Urinary bladder (tissue), 4 donors: Measurements from ENCODE around the gene GALNT9. TPM values are rescaled to one million over a fixed set of nuclear protein-coding genes. Genes with fewer than 3 reads are reported as not detected.
"Not testable (repeated sequence)": the region's sequence is repeated elsewhere in the genome, so short reads cannot be mapped to it uniquely, and the experiment has no call there.

Source experiments
- DNase-seq: peaks from one replicate; pipeline ENCODE4 v3.0.0-alpha.2; 2015; ENCODE audit errors: extremely low spot score
- H3K27ac ChIP-seq: one replicate; pipeline ENCODE4 v1.5.1; 2013; ENCODE audit warnings: low read depth, mild to moderate bottlenecking, moderate library complexity
- H3K36me3 ChIP-seq: one replicate; pipeline ENCODE4 v1.6.1; 2013; ENCODE audit warnings: mild to moderate bottlenecking, moderate library complexity; ENCODE audit not compliant: insufficient read depth
- H3K4me1 ChIP-seq: one replicate; pipeline ENCODE4 v1.6.1; 2013; ENCODE audit warnings: mild to moderate bottlenecking, moderate library complexity; ENCODE audit not compliant: insufficient read depth
- H3K4me3 ChIP-seq: one replicate; pipeline ENCODE4 v1.5.1; 2013; ENCODE audit warnings: low read depth, low read length
- WGBS: extraction: QIAGEN DNeasy Blood & Tissue Kit; methylation state at CpG from one replicate; pipeline ENCODE4 v1.1.7; 2013; 5-methylcytosine and 5-hydroxymethylcytosine counted together
- polyA plus RNA-seq: library from polyadenylated mRNA; stranded (reverse); fragments of 200-250 nt; gene quantifications from one replicate; pipeline ENCODE4 v1.2.3, GENCODE V29; 2013
- total RNA-seq: library from RNA; depleted of rRNA; stranded (reverse); fragments of >200 nt; gene quantifications from one replicate; pipeline ENCODE4 v1.2.3, GENCODE V29; 2014
- donor health status: healthy with polysubstance abuse.
- donor health status: healthy.

The GALNT9 gene
- total and polyA plus RNA-seq, 2 donors, result 0.60 to 2.4 TPM

DNA sequence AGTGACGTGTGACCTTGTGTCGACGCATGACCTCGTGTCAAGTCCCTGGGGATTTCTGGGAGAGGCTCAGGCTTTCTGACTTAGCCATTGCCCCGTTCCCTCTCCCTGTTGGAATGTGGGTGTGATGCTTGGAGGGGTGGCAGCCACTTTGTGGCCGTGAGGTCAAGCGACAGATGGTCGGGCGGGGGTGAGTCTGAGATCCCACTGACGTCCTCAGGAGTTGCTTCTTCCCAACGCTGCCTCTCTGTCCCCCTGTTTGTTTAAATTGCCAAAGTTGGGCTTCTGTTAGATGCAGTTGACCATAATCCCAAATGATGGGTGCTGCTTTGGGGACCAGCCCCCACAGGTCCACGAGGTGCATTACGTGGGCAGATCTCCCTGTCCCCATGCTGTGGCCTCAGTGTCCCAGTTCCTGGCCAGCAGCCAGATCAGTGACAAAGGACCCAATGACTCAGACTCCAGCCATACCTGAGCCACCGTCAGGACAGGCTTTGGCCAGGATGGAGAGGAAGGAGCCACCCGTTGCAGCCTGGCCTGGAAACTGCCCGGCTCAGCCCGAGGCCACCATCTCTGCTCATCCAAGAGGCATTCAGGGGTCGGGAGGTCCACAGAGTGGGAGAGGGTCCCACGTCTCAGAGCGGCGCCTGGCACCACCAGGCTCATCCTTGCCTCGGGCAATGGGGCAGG, 34.4 kb upstream of the GALNT9 start:
- WGBS, result 81% methylated on average over 22 of the region's 22 CpGs
- Histone ChIP-seq H3K4me1 (no peaks in the 10 kb centered on the region), H3K27ac (no peak overlapping the region), H3K36me3 (no peaks in the 10 kb centered on the region), H3K4me3 (no peak overlapping the region)
- DNase-seq, result no peak

GRCh38 chr12:132362996-132363660, 33.7 kb upstream of the GALNT9 start:
- H3K4me3 ChIP-seq, result no peak overlapping the region
- H3K27ac ChIP-seq, result no peak overlapping the region
- no peak for DNase-seq
- H3K4me1 ChIP-seq, result no peaks in the 10 kb centered on the region
- H3K36me3 ChIP-seq, result no peaks in the 10 kb centered on the region
- WGBS, result 85% methylated on average over 29 of the region's 29 CpGs

- H3K4me3 ChIP-seq, result no peak overlapping the region
- H3K4me1 ChIP-seq, result no peaks in the 10 kb centered on the region
- no peak overlapping the region for H3K27ac ChIP-seq
- 89% methylated on average over 52 of the region's 52 CpGs for WGBS
- H3K36me3 ChIP-seq, result no peaks in the 10 kb centered on the region
- DNase-seq, result no peak
Measured at GRCh38 chr12:132360906-132361777, 31.8 kb upstream of the GALNT9 start.

DNA sequence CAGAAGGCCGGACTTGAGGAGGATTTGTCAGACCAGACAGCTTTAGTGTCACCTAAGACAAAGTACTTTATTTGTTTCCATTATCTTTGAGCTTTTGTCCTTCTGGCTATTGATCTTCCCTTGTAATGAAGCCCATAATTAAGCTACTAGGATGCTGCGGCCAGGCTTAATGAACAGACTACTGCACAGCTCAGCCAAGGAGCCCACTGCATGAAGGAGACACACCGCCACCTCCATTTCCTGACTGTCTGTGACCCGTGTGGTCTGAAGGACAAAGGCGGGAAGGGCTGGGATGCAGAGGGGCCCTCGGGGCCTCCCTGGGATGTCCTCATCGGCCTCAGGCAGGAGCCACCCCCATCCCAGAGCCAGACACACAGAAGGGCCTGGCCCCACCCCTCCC, 31.0 kb upstream of the GALNT9 start:
- no peaks in the 10 kb centered on the region for H3K4me1 ChIP-seq
- no peak for DNase-seq
- H3K4me3 ChIP-seq, result no peak overlapping the region
- WGBS, result 79% methylated on average over 7 of the region's 7 CpGs
- H3K36me3 ChIP-seq, result no peaks in the 10 kb centered on the region
- no peak overlapping the region for H3K27ac ChIP-seq

- H3K4me1 ChIP-seq, result no peaks in the 10 kb centered on the region
- no peak overlapping the region for H3K4me3 ChIP-seq
- no peak for DNase-seq
- WGBS, result 85% methylated on average over 16 of the region's 16 CpGs
- no peaks in the 10 kb centered on the region for H3K36me3 ChIP-seq
- no peak overlapping the region for H3K27ac ChIP-seq
Measured at GRCh38 chr12:132359971-132360370, 30.6 kb upstream of the GALNT9 start.

DNA sequence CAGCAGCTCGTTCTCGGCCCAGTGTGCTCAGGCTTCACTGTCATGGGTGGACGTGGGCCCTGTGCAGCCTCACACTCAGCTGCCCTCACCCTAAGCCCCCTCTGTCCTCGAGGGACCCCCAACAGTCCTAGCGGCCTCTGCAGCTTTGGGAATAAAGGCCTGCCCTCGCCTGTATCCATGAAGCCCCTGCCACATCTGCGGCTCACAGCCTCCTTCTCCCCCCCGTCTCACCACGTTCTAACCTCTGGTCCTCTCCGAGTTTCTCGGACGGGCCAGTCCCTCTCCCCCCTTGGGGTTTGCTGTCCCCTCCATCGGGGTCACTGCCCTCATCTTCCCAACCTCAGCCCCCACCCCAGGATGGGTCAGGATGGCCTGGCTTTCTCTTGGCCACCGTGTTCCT, 30.2 kb upstream of the GALNT9 start:
- 89% methylated on average over 14 of the region's 14 CpGs for WGBS
- no peak overlapping the region for H3K27ac ChIP-seq
- H3K36me3 ChIP-seq, result no peaks in the 10 kb centered on the region
- DNase-seq, result no peak
- H3K4me1 ChIP-seq, result no peaks in the 10 kb centered on the region
- H3K4me3 ChIP-seq, result no peak overlapping the region

GRCh38 chr12:132358241-132359225, 29.1 kb upstream of the GALNT9 start:
- not testable (repeated sequence) for H3K4me1 ChIP-seq, DNase-seq, H3K4me3 ChIP-seq, H3K27ac ChIP-seq, H3K36me3 ChIP-seq
- WGBS, result 90% methylated on average over 51 of the region's 57 CpGs

- Histone ChIP-seq H3K4me1 (no peaks in the 10 kb centered on the region), H3K36me3 (no peaks in the 10 kb centered on the region), H3K27ac (no peak overlapping the region), H3K4me3 (no peak overlapping the region)
- 76% methylated on average over 25 of the region's 25 CpGs for WGBS
- no peak for DNase-seq
Measured at GRCh38 chr12:132357623-132358186, 28.3 kb upstream of the GALNT9 start.

DNA sequence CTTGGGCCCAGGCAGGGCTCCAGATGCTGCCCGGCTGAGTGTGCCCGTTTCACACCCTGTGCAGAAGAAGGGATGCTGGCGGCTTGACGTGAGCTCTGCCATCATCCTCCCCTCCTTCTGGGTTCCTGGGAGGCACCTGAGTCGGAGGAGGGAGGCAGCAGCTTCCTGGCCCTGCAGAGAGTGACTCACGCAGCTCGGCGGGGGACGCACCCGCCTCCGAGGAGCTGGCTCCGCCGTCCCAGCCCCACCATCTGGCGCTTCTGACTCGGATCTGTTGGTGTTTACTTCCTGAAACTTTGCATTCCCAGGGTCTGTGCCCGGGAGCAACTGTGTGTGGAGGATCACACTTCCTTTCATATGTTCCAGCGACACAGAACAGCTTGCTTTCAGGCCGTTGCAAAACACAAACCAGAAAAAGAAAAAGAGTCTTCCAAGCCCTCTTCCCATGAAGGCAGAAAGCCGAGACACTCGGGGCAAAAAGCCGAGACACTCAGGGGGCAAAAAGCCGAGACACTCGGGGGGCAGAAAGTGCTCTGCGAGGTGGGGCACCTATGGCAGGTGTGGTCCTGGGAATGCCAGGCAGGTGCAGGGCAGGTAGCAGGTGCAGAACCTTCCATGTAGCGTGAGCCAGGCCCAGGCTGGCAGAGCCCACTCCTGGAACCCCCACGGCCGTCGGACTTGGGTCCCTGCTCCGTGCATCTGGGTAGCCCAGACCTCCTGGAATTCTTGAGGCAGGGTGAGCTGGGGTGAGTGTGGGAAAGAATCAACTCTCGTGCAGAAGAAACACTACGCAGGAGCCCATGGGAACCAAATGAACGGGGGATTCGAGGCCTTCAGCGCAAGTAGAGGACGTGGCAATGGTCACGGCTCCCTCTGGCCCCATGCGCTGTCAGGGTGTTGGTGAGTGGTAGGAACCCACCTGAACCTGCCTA, 27.6 kb upstream of the GALNT9 start:
- Histone ChIP-seq H3K36me3 (no peaks in the 10 kb centered on the region), H3K4me1 (no peaks in the 10 kb centered on the region), H3K27ac (no peak overlapping the region), H3K4me3 (no peak overlapping the region)
- 39% methylated on average over 37 of the region's 37 CpGs for WGBS
- DNase-seq, result no peak

GRCh38 chr12:132355742-132356681, 26.6 kb upstream of the GALNT9 start:
- H3K4me3 ChIP-seq, result no peak overlapping the region
- no peak for DNase-seq
- 85% methylated on average over 31 of the region's 31 CpGs for WGBS
- no peaks in the 10 kb centered on the region for H3K36me3 ChIP-seq
- no peaks in the 10 kb centered on the region for H3K4me1 ChIP-seq
- H3K27ac ChIP-seq, result no peak overlapping the region

- 91% methylated on average over 34 of the region's 34 CpGs for WGBS
- Histone ChIP-seq H3K27ac (no peak overlapping the region), H3K4me1 (no peaks in the 10 kb centered on the region), H3K36me3 (no peaks in the 10 kb centered on the region), H3K4me3 (no peak overlapping the region)
- no peak for DNase-seq
Measured at GRCh38 chr12:132354982-132355680, 25.7 kb upstream of the GALNT9 start.
